Panc1 (cell line): ENCODE data around the gene RALGAPA1. TPM values are rescaled to one million over a fixed set of nuclear protein-coding genes. Genes with fewer than 3 reads are reported as not detected.

ENCODE experiments used
- ATAC-seq: fragments of 200-7000 bp; cut with Tn5 transposase; 2 replicates; pipeline ENCODE4 v1.9.1; 2020; ENCODE audit warnings: mild to moderate bottlenecking, moderate library complexity
- BruUV-seq: library from RNA; stranded (reverse); fragments of 400-500 nt; replicated peaks from 2 replicates; lab custom pipeline; 2021; lab: Mats Ljungman, UMichigan
- CTCF ChIA-PET: fragments of 300-600 bp; sonication (Branson Sonifier 250); formaldehyde crosslinking; loops from one replicate; lab custom pipeline; 2022; ENCODE audit warnings: antibody characterized with exemption; lab: Charles Lee
- POLR2A ChIA-PET: fragments of 300-600 bp; sonication (Branson Sonifier 250); formaldehyde crosslinking; loops from one replicate; lab custom pipeline; 2022; ENCODE audit warnings: antibody characterized with exemption; lab: Charles Lee
- DNase-seq: peaks from one replicate; pipeline ENCODE4 v3.0.0-alpha.2; 2010; ENCODE audit warnings: low read depth, low spot score
- H3K27ac ChIP-seq: 2 replicates; pipeline ENCODE4 v1.5.1; 2011; ENCODE audit warnings: mild to moderate bottlenecking, low read length, inconsistent platforms
- H3K27me3 ChIP-seq: fragments of 200-500 bp; sonication (Bioruptor generic); 2 replicates; pipeline ENCODE4 v1.6.0; 2014; ENCODE audit warnings: low read length, inconsistent platforms; ENCODE audit not compliant: control insufficient read depth, insufficient read depth
- H3K36me3 ChIP-seq: fragments of 200-500 bp; sonication (Bioruptor generic); 2 replicates; pipeline ENCODE4 v1.5.1; 2014; ENCODE audit warnings: inconsistent platforms, mild to moderate bottlenecking, low read length, moderate library complexity; ENCODE audit not compliant: control insufficient read depth, insufficient read depth
- H3K4me1 ChIP-seq: 2 replicates; pipeline ENCODE4 v1.5.1; 2011; ENCODE audit warnings: inconsistent platforms, mild to moderate bottlenecking, low read length, moderate library complexity; ENCODE audit not compliant: control insufficient read depth, insufficient read depth
- H3K4me3 ChIP-seq, 2 experiments: 2 replicates each; pipeline ENCODE4 v1.5.1; 2011 to 2012; ENCODE audit warnings: low read depth in 2 of 2, low read length in 2 of 2, mild to moderate bottlenecking in 2 of 2, inconsistent platforms in 1 of 2, moderate library complexity in 1 of 2
- H3K9me3 ChIP-seq: fragments of 200-500 bp; sonication (Bioruptor generic); 2 replicates; pipeline ENCODE4 v1.5.1; 2014; ENCODE audit warnings: low read depth, mild to moderate bottlenecking, inconsistent platforms, low read length, moderate library complexity; ENCODE audit not compliant: control insufficient read depth, insufficient read depth
- CTCF ChIP-seq: fragments of 450-650 bp; IDR thresholded peaks from 2 replicates; pipeline ENCODE4 v1.5.1; 2017; ENCODE audit warnings: mild to moderate bottlenecking
- POLR2AphosphoS5 ChIP-seq: IDR thresholded peaks from 2 replicates; pipeline ENCODE4 v1.6.1; 2012; ENCODE audit warnings: mild to moderate bottlenecking, low read depth, low read length, moderate library complexity
- REST ChIP-seq, 2 experiments: IDR thresholded peaks; 2 replicates each; pipeline ENCODE4 v1.6.1; 2011 to 2012; ENCODE audit warnings: low read depth in 2 of 2, control low read depth in 1 of 2, low read length in 1 of 2, mild to moderate bottlenecking in 1 of 2, moderate library complexity in 1 of 2; ENCODE audit not compliant: insufficient read depth in 1 of 2
- SIN3A ChIP-seq: IDR thresholded peaks from 2 replicates; pipeline ENCODE4 v1.6.1; 2012; ENCODE audit warnings: low read depth, mild to moderate bottlenecking, low read length, moderate library complexity, borderline replicate concordance; ENCODE audit not compliant: insufficient read depth
- TCF7L2 ChIP-seq: IDR thresholded peaks from 2 replicates; pipeline ENCODE4 v1.6.1; 2011; ENCODE audit warnings: mild to moderate bottlenecking, low read depth, low read length, inconsistent platforms
- in situ Hi-C: cut with HindIII; loops from 2 replicates; pipeline ENCODE4 v1.10.0; 2016; ENCODE audit warnings: low sequenced_read_pairs, low pct_unique_long_range_greater_than_20kb
- intact Hi-C: fragments of 100-400 bp; cut with micrococcal nuclease; formaldehyde crosslinking; loops from one replicate; pipeline ENCODE4 v1.10.0; 2022; ENCODE audit not compliant: unreplicated experiment
- total RNA-seq: library from RNA; stranded (reverse); gene quantifications from one replicate; pipeline ENCODE4 v1.2.1, GENCODE V29; 2021; ENCODE audit not compliant: unreplicated experiment

Gene RALGAPA1
- total RNA-seq, 1 experiment from 2014 or later = 31.5 TPM

GRCh38 chr14:35661875-35662274 lies 147.2 kb downstream of the RALGAPA1 start:
- ChIA-PET CTCF (no interaction called here), POLR2A (no interaction called here)
- H3K9me3 ChIP-seq = no peaks in the 10 kb centered on the region
- H3K27me3 ChIP-seq = no peaks in the 10 kb centered on the region
- H3K4me3 ChIP-seq = no peak overlapping the region
- TF ChIP-seq POLR2AphosphoS5 = no peak
- no peak for TF ChIP-seq CTCF
- TF ChIP-seq SIN3A = no peak
- TF ChIP-seq TCF7L2 = no peak
- no peak for TF ChIP-seq REST (IDR thresholded peaks at IDR 0.05; ENCODE audit: insufficient read depth in 1 of 2, low read depth in 2 of 2, low read length in 1 of 2)
- no peaks in the 10 kb centered on the region for H3K4me1 ChIP-seq
- intact Hi-C loops = no loop called here
- DNase-seq = no peak
- H3K36me3 ChIP-seq = peaks cover 2% of the 10 kb centered on the region; the same call in 1 of the 2 replicates
- in situ Hi-C loops = no loop called here
- no peak overlapping the region for H3K27ac ChIP-seq
- ATAC-seq = no peak
- BruUV-seq = no TSS peak

DNA sequence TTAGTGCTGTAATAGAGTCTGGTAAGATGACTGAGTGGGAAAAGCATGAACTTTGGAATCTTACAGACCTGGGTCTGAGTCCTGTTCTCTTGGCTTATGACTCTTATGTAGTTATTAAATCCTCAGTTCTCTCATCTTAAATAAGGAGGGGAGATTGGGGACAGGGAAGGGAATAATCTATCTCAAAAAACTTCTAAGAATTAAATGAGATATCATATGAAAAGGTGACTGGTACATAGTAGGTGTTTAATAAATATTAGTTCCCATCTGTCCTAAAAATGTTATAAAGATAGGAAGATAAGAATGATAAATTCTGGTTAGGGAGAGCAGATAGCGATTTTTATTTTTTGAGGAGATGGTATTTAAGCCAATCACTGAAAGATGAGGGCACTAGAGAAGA lies 156.1 kb downstream of the RALGAPA1 start:
- no peaks in the 10 kb centered on the region for H3K36me3 ChIP-seq
- H3K27me3 ChIP-seq = no peaks in the 10 kb centered on the region
- TF ChIP-seq TCF7L2 (no peak), CTCF (no peak), POLR2AphosphoS5 (no peak), REST (IDR thresholded peaks at IDR 0.05; ENCODE audit: insufficient read depth in 1 of 2, low read depth in 2 of 2, low read length in 1 of 2) (no peak), SIN3A (no peak)
- intact Hi-C loops (no loop called here), in situ Hi-C loops (no loop called here)
- DNase-seq (no peak), ATAC-seq (no peak)
- no TSS peak for BruUV-seq
- H3K27ac ChIP-seq = no peak overlapping the region
- no peak overlapping the region for H3K4me3 ChIP-seq
- CTCF ChIA-PET = no interaction called here
- POLR2A ChIA-PET = no interaction called here
- no peaks in the 10 kb centered on the region for H3K4me1 ChIP-seq
- H3K9me3 ChIP-seq = no peaks in the 10 kb centered on the region
